GOT3 (cell line): Measurements from ENCODE around the gene RALA.
"Not testable (repeated sequence)": the region's sequence is repeated elsewhere in the genome, so short reads cannot be mapped to it uniquely, and the experiment has no call there.

Source experiments
- DNase-seq: peaks from one replicate; lab custom pipeline; 2025; ENCODE audit warnings: mixed read lengths; lab: John Stamatoyannopoulos, UW

The RALA gene

GRCh38 chr7:39645482-39646407 lies 22.4 kb downstream of the RALA start:
- DNase-seq = no peak

GRCh38 chr7:39647816-39648215 lies 24.4 kb downstream of the RALA start:
- no peak for DNase-seq

GRCh38 chr7:39650676-39651075 lies 27.3 kb downstream of the RALA start:
- peak; percentile 16 for DNase-seq

GRCh38 chr7:39651265-39651664 lies 27.9 kb downstream of the RALA start:
- no peak for DNase-seq

- DNase-seq = no peak
These were observed 33.0 kb downstream of the RALA start for GRCh38 chr7:39656415-39656814.

- DNase-seq = no peak
These were observed 36.1 kb downstream of the RALA start for GRCh38 chr7:39659356-39660013.

- no peak for DNase-seq
These were observed 38.6 kb downstream of the RALA start for GRCh38 chr7:39661960-39662359.

- DNase-seq = no peak
These were observed 39.9 kb downstream of the RALA start for GRCh38 chr7:39663263-39663662.

- no peak for DNase-seq
These were observed 40.7 kb downstream of the RALA start for GRCh38 chr7:39664057-39664456.

GRCh38 chr7:39664585-39664984 lies 41.2 kb downstream of the RALA start:
- DNase-seq = no peak

GRCh38 chr7:39666562-39666961 lies 43.2 kb downstream of the RALA start:
- DNase-seq = no peak

GRCh38 chr7:39667341-39667923 lies 44.1 kb downstream of the RALA start:
- no peak for DNase-seq

GRCh38 chr7:39668280-39668679 lies 44.9 kb downstream of the RALA start:
- not testable (repeated sequence) for DNase-seq

- no peak for DNase-seq
These were observed 46.7 kb downstream of the RALA start for GRCh38 chr7:39670052-39670451.

GRCh38 chr7:39670934-39671333 lies 47.6 kb downstream of the RALA start:
- DNase-seq = no peak

- no peak for DNase-seq
These were observed 48.8 kb downstream of the RALA start for GRCh38 chr7:39672176-39672575.

- no peak for DNase-seq
These were observed 50.5 kb downstream of the RALA start for GRCh38 chr7:39673868-39674267.

GRCh38 chr7:39674406-39674805 lies 51.0 kb downstream of the RALA start:
- no peak for DNase-seq

GRCh38 chr7:39676346-39676745 lies 53.0 kb downstream of the RALA start:
- no peak for DNase-seq

- no peak for DNase-seq
These were observed 55.7 kb downstream of the RALA start for GRCh38 chr7:39678930-39679709.

- DNase-seq = not testable (repeated sequence)
These were observed 56.5 kb downstream of the RALA start for GRCh38 chr7:39679874-39680273.

- DNase-seq = no peak
These were observed 58.6 kb downstream of the RALA start for GRCh38 chr7:39681887-39682441.
